HG03108 (cell line): Measurements from ENCODE around the gene BRI3BP.
"Not testable (repeated sequence)": the region's sequence is repeated elsewhere in the genome, so short reads cannot be mapped to it uniquely, and the experiment has no call there.

ENCODE experiments used
- ATAC-seq: cut with Tn5 transposase; IDR thresholded peaks from one replicate; pipeline ENCODE4 v1.9.1; 2021; ENCODE audit warnings: moderate library complexity; ENCODE audit not compliant: unreplicated experiment

Gene BRI3BP

GRCh38 chr12:125064492-125064891 lies 71.0 kb downstream of the BRI3BP start:
- ATAC-seq = no peak

- peak; percentile 89 for ATAC-seq
Observed at GRCh38 chr12:125065021-125065918, 71.8 kb downstream of the BRI3BP start, which contains the start of gene AACS. Gene AACS, plus strand, starts transcription at chr12:125065435. Its CDS starts 150 bp downstream, at chr12:125065585.

- ATAC-seq = no peak
Observed at GRCh38 chr12:125065919-125066570, 72.6 kb downstream of the BRI3BP start.

GRCh38 chr12:125068391-125068790 lies 74.9 kb downstream of the BRI3BP start:
- ATAC-seq = no peak

- ATAC-seq = no peak
Observed at GRCh38 chr12:125069616-125070015, 76.2 kb downstream of the BRI3BP start.

GRCh38 chr12:125070112-125070511 lies 76.7 kb downstream of the BRI3BP start:
- no peak for ATAC-seq

- no peak for ATAC-seq
Observed at GRCh38 chr12:125070661-125071390, 77.4 kb downstream of the BRI3BP start.

- ATAC-seq = no peak
Observed at GRCh38 chr12:125071456-125071855, 78.0 kb downstream of the BRI3BP start.

- ATAC-seq = no peak
Observed at GRCh38 chr12:125072496-125072895, 79.1 kb downstream of the BRI3BP start.

GRCh38 chr12:125074294-125074693 lies 80.8 kb downstream of the BRI3BP start:
- ATAC-seq = not testable (repeated sequence)

- no peak for ATAC-seq
Observed at GRCh38 chr12:125076103-125076502, 82.7 kb downstream of the BRI3BP start.

GRCh38 chr12:125079084-125079483 lies 85.6 kb downstream of the BRI3BP start:
- ATAC-seq = no peak

GRCh38 chr12:125079648-125080645 lies 86.5 kb downstream of the BRI3BP start:
- no peak for ATAC-seq
